ENCODE results near the gene GALNT11. TPM values are rescaled to one million over a fixed set of nuclear protein-coding genes. Genes with fewer than 3 reads are reported as not detected.

GALNT11 gene
- total and polyA plus RNA-seq, 2 of the 4 experiments (the other 2 are of a cell fraction): 24.4 to 29.3 TPM

DNA sequence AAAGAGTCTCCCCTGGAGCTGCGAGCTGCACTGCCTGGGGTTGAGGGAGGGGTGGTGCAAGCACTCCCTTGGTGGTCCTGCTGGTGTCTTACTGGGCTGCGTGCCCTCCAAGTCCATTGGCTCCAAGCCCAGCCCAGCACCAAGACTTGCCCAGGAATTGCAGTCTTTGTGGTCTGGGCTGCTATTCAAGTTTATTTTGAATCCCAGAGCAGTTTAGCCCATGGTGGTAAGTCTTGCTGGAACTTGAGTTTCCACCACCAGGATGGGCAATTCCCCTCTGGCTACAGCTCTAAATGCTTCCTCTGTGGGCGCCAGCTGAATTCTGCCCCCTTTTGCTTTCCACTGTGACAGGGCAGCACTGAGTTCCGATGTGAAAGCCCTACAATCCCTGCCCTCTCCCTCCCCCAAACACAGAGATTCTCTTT is 25.1 kb downstream of the GALNT11 start:
- Histone ChIP-seq H2BK15ac (ENCODE audit: low read depth, low read length) (no peak overlapping the region), H3K4me1 (ENCODE audit: control insufficient read depth, insufficient read depth, low read length) (peaks cover 7% of the 10 kb centered on the region), H2AK5ac (ENCODE audit: low read depth, low read length) (no peak overlapping the region), H2BK20ac (ENCODE audit: low read depth, low read length) (no peak overlapping the region), H3K4ac (ENCODE audit: low read depth, low read length) (no peak overlapping the region), H3K9me3 (ENCODE audit: control insufficient read depth, insufficient read depth, low read length) (no peaks in the 10 kb centered on the region), H3K27me3 (ENCODE audit: control insufficient read depth, insufficient read depth, low read length) (no peaks in the 10 kb centered on the region), H2AK9ac (replicated peaks; ENCODE audit: low read depth, low read length, poor library complexity) (no peak overlapping the region), H3K79me1 (ENCODE audit: low read depth in 1 of 2, low read length in 2 of 2) (peaks cover 16 to 19% of the 10 kb centered on the region in 2 experiments; a peak in 3 of 4 replicates), H4K91ac (ENCODE audit: insufficient read depth, low read depth, low read length) (no peak overlapping the region), H3K14ac (replicated peaks; ENCODE audit: low read depth, low read length) (no peak overlapping the region), H4K5ac (ENCODE audit: low read depth, low read length) (no peak overlapping the region), H2BK120ac (ENCODE audit: low read depth, low read length) (no peak overlapping the region), H3K27ac (ENCODE audit: insufficient read depth, low read length) (no peak overlapping the region), H3K4me3 (ENCODE audit: insufficient read depth, low read depth, low read length) (no peak overlapping the region), H2BK5ac (ENCODE audit: low read depth, low read length, poor library complexity, severe bottlenecking) (no peak overlapping the region), H3K56ac (ENCODE audit: extremely low read depth, insufficient read depth, low read length) (no peak overlapping the region), H3K4me2 (ENCODE audit: low read depth, low read length) (peak overlapping the region; percentile 14; the same call in 1 of the 2 replicates), H4K20me1 (ENCODE audit: insufficient read depth, low read length) (no peaks in the 10 kb centered on the region; the same call in 1 of the 2 replicates), H3K18ac (ENCODE audit: low read depth, low read length) (no peak overlapping the region), H3K9ac (ENCODE audit: low read depth, low read length) (no peak overlapping the region), H2AFZ (replicated peaks; ENCODE audit: low read length, poor library complexity) (no peak overlapping the region), H4K8ac (ENCODE audit: low read depth in 2 of 2, low read length in 2 of 2) (no peak overlapping the region), H3K36me3 (ENCODE audit: control insufficient read depth, insufficient read depth, low read length) (no peaks in the 10 kb centered on the region), H3K9me1 (ENCODE audit: insufficient read depth, low read length) (peaks cover 7% of the 10 kb centered on the region; the same call in 1 of the 2 replicates), H3K23ac (ENCODE audit: low read depth, low read length) (no peak overlapping the region)
- ChIA-PET POLR2A (ENCODE audit: unreplicated experiment) (no interaction called here), CTCF (no interaction called here)
- WGBS, 2 experiments (ENCODE audit: extremely low coverage in 2 of 2, insufficient read length in 1 of 2): no CpG with 5 or more reads among the region's 4 CpGs
- dilution Hi-C loops (cut with HindIII; ENCODE audit: low sequenced_read_pairs, unreplicated experiment): no loop called here
- peak; percentile 69 for ATAC-seq (ENCODE audit: low read depth)
- intact Hi-C loops (cut with micrococcal nuclease): no loop called here
- TF ChIP-seq NFE2L2 (IDR thresholded peaks at IDR 0.05; ENCODE audit: low read depth, low read length) (no peak), MAFK (IDR thresholded peaks at IDR 0.05; ENCODE audit: low read depth, low read length) (no peak), CHD1 (IDR thresholded peaks at IDR 0.05; ENCODE audit: low read depth, low read length) (no peak), RCOR1 (IDR thresholded peaks at IDR 0.05; ENCODE audit: insufficient replicate concordance, low read length) (no peak), ELK1 (IDR thresholded peaks at IDR 0.05; ENCODE audit: borderline replicate concordance, low read depth, low read length) (no peak), RAD21 (IDR thresholded peaks at IDR 0.05; ENCODE audit: low read length) (no peak), SMC3 (IDR thresholded peaks at IDR 0.05; ENCODE audit: low read depth, low read length) (no peak)
- TF ChIP-seq, protein P1, sequence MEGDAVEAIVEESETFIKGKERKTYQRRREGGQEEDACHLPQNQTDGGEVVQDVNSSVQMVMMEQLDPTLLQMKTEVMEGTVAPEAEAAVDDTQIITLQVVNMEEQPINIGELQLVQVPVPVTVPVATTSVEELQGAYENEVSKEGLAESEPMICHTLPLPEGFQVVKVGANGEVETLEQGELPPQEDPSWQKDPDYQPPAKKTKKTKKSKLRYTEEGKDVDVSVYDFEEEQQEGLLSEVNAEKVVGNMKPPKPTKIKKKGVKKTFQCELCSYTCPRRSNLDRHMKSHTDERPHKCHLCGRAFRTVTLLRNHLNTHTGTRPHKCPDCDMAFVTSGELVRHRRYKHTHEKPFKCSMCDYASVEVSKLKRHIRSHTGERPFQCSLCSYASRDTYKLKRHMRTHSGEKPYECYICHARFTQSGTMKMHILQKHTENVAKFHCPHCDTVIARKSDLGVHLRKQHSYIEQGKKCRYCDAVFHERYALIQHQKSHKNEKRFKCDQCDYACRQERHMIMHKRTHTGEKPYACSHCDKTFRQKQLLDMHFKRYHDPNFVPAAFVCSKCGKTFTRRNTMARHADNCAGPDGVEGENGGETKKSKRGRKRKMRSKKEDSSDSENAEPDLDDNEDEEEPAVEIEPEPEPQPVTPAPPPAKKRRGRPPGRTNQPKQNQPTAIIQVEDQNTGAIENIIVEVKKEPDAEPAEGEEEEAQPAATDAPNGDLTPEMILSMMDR (conservative IDR thresholded peaks at IDR 0.05; ENCODE audit: low read depth, low read length): no peak
- no TSS peak for BruUV-seq (replicated peaks)
- peak; percentile 52 for DNase-seq
- in situ Hi-C loops (cut with MboI; ENCODE audit: low sequenced_read_pairs): no loop called here

Data from IMR-90 (cell line).